HepG2 (cell line): ENCODE measurements around the gene SLC36A3. TPM values are rescaled to one million over a fixed set of nuclear protein-coding genes. Genes with fewer than 3 reads are reported as not detected.

Source experiments
- DMAP1 ChIP-seq: IDR thresholded peaks from 2 replicates; pipeline ENCODE4 v1.6.1; 2016
- GZF1 ChIP-seq: sonication (generic); formaldehyde crosslinking; IDR thresholded peaks from 2 replicates; pipeline ENCODE4 v1.5.1; 2020; ENCODE audit warnings: mild to moderate bottlenecking, missing genetic modification reagents
- PTBP1 ChIP-seq: fragments of 200-400 bp; formaldehyde crosslinking; IDR thresholded peaks from 2 replicates; pipeline ENCODE4 v1.6.1; 2018; ENCODE audit warnings: low read length, low read depth; ENCODE audit not compliant: poor library complexity, severe bottlenecking
- RBM39 ChIP-seq: fragments of 200-400 bp; formaldehyde crosslinking; IDR thresholded peaks from one replicate; pipeline ENCODE4 v1.6.1; 2018; ENCODE audit warnings: antibody characterized with exemption, mild to moderate bottlenecking, low read depth, low read length; ENCODE audit not compliant: poor library complexity, severe bottlenecking
- RFX1 ChIP-seq: fragments of 450-650 bp; IDR thresholded peaks from 2 replicates; pipeline ENCODE4 v1.6.1; 2017
- SALL2 ChIP-seq: sonication (generic); formaldehyde crosslinking; IDR thresholded peaks from 2 replicates; pipeline ENCODE4 v1.8.1; 2023; ENCODE audit warnings: mild to moderate bottlenecking, missing genetic modification reagents, inconsistent platforms
- SAP130 ChIP-seq: IDR thresholded peaks from 2 replicates; pipeline ENCODE4 v1.6.1; 2016; ENCODE audit warnings: low read depth
- STAG1 ChIP-seq: sonication (generic); formaldehyde crosslinking; IDR thresholded peaks from 2 replicates; pipeline ENCODE4 v1.4.0; 2020; ENCODE audit warnings: missing genetic modification reagents
- TEAD3 ChIP-seq: optimal IDR thresholded peaks from 2 replicates; pipeline ENCODE3; 2016; ENCODE audit warnings: borderline replicate concordance
- ZC3H13 ChIP-seq: sonication (generic); formaldehyde crosslinking; IDR thresholded peaks from 2 replicates; pipeline ENCODE4 v1.8.1; 2023; ENCODE audit warnings: mild to moderate bottlenecking, missing genetic modification reagents, moderate library complexity
- ZNF331 ChIP-seq: sonication (generic); formaldehyde crosslinking; IDR thresholded peaks from 2 replicates; pipeline ENCODE4 v1.4.0; 2020; ENCODE audit warnings: missing genetic modification reagents
- ZSCAN22 ChIP-seq: sonication (generic); formaldehyde crosslinking; IDR thresholded peaks from 2 replicates; pipeline ENCODE4 v1.4.0; 2020; ENCODE audit warnings: mild to moderate bottlenecking, missing genetic modification reagents
- polyA plus RNA-seq, 8 experiments: library from polyadenylated mRNA; depleted of rRNA in 3 of 8; stranded (reverse) in 7 of 8; unstranded in 1 of 8; fragments of >200 nt; fragmentation: Illumina TruSeq in 4 of 8; extraction: Trizol in 4 of 8; gene quantifications; 2 replicates each; pipeline versions ENCODE4 v1.2.1 to v1.2.3, GENCODE V29; 2011 to 2016; ENCODE audit warnings: low read depth in 4 of 8, missing spikeins in 1 of 8, mixed read lengths in 1 of 8; ENCODE audit not compliant: insufficient read depth in 1 of 8
- total RNA-seq, 5 experiments: library from RNA; depleted of rRNA; stranded (reverse); fragments of >200 nt; fragmentation: Illumina TruSeq; extraction: Trizol; gene quantifications; 2 replicates each; pipeline ENCODE4 v1.2.3, GENCODE V29; 2016; ENCODE audit warnings: low read depth in 1 of 5
- TF ChIP-seq, protein P1 (sequence below): sonication (generic); formaldehyde crosslinking; IDR thresholded peaks from 2 replicates; pipeline ENCODE4 v1.5.0; 2020; ENCODE audit warnings: mild to moderate bottlenecking, missing genetic modification reagents, borderline replicate concordance
- TF ChIP-seq, protein P2 (sequence below): IDR thresholded peaks from 2 replicates; pipeline ENCODE4 v1.6.1; 2016; ENCODE audit warnings: low read depth, control low read depth
- TF ChIP-seq, protein P3 (sequence below): sonication (generic); formaldehyde crosslinking; IDR thresholded peaks from 2 replicates; pipeline ENCODE4 v1.4.0; 2020; ENCODE audit warnings: missing genetic modification reagents, borderline replicate concordance
- TF ChIP-seq, protein P4 (sequence below): sonication (generic); formaldehyde crosslinking; IDR thresholded peaks from 2 replicates; pipeline ENCODE4 v1.4.0; 2020; ENCODE audit warnings: missing genetic modification reagents, mild to moderate bottlenecking, borderline replicate concordance
- TF ChIP-seq, protein P5 (sequence below): sonication (generic); formaldehyde crosslinking; IDR thresholded peaks from 2 replicates; pipeline ENCODE4 v1.4.0; 2020; ENCODE audit warnings: missing genetic modification reagents
- TF ChIP-seq, protein P6 (sequence below), 2 experiments: sonication (generic) in 1 of 2; formaldehyde crosslinking in 1 of 2; IDR thresholded peaks; 2 replicates each; pipeline versions ENCODE4 v1.4.0 to v1.6.1; 2018 to 2020; ENCODE audit warnings: missing genetic modification reagents in 2 of 2, borderline replicate concordance in 1 of 2, low read depth in 1 of 2, mild to moderate bottlenecking in 1 of 2, missing biosample characterization in 1 of 2

Gene SLC36A3
- total and polyA plus RNA-seq, 2 of the 13 experiments (the other 11 are each of a cell fraction or from before 2014, with no cell fraction given): not detected

DNA sequence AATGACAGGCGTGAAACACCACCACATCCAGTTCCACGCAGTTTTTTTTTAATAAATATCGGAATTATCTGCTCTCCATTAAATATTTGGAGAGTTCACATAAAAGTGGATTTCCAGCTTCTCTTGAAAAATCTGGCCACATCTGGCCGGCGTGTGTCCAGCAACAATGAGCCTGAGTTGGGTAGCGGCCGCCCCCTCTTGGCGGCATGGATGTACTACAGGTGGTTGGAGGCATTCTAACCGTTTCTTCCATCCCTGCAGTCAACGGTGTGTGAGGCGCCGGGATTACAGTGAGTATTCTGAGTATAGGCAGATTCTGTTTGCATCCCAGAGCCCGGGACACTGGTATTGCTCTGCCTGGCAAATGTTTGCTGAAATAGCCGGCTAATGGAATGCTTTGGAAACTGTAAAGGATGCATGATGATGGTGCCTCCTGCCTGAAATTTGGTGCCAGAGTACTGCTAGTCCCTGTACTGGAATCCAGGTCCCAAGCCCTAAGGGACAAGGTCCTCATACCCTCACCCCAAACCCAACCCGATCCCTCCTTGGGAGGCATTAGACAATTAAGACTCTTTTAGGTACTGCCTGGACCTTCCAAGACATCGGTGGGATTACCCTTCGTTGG is 64.2 kb downstream of the SLC36A3 start (continued):
- TF ChIP-seq, protein P1, sequence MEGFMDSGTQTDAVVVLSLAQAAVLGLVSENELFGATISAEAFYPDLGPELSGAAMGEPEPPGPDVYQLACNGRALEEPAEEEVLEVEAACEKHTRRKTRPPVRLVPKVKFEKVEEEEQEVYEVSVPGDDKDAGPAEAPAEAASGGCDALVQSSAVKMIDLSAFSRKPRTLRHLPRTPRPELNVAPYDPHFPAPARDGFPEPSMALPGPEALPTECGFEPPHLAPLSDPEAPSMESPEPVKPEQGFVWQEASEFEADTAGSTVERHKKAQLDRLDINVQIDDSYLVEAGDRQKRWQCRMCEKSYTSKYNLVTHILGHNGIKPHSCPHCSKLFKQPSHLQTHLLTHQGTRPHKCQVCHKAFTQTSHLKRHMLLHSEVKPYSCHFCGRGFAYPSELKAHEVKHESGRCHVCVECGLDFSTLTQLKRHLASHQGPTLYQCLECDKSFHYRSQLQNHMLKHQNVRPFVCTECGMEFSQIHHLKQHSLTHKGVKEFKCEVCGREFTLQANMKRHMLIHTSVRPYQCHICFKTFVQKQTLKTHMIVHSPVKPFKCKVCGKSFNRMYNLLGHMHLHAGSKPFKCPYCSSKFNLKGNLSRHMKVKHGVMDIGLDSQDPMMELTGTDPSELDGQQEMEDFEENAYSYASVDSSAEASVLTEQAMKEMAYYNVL (CRISPR knock-in tag): no peak
- TF ChIP-seq, protein P2, sequence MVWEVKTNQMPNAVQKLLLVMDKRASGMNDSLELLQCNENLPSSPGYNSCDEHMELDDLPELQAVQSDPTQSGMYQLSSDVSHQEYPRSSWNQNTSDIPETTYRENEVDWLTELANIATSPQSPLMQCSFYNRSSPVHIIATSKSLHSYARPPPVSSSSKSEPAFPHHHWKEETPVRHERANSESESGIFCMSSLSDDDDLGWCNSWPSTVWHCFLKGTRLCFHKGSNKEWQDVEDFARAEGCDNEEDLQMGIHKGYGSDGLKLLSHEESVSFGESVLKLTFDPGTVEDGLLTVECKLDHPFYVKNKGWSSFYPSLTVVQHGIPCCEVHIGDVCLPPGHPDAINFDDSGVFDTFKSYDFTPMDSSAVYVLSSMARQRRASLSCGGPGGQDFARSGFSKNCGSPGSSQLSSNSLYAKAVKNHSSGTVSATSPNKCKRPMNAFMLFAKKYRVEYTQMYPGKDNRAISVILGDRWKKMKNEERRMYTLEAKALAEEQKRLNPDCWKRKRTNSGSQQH (CRISPR knock-in tag): no peak
- TF ChIP-seq DMAP1 (CRISPR knock-in tag): no peak
- TF ChIP-seq GZF1: peak; percentile 78; the same call in 1 of the 2 replicates
- TF ChIP-seq STAG1 (CRISPR knock-in tag): peak; percentile 76
- TF ChIP-seq RFX1: no peak
- TF ChIP-seq ZNF331: no peak
- no peak for TF ChIP-seq SALL2 (CRISPR knock-in tag)
- no peak for TF ChIP-seq PTBP1
- TF ChIP-seq RBM39: no peak
- TF ChIP-seq ZC3H13 (CRISPR knock-in tag): no peak
- TF ChIP-seq SAP130 (CRISPR knock-in tag): 0 out of 2 replicates have a peak, but pooled peaks have one; percentile 29
- TF ChIP-seq, protein P3, sequence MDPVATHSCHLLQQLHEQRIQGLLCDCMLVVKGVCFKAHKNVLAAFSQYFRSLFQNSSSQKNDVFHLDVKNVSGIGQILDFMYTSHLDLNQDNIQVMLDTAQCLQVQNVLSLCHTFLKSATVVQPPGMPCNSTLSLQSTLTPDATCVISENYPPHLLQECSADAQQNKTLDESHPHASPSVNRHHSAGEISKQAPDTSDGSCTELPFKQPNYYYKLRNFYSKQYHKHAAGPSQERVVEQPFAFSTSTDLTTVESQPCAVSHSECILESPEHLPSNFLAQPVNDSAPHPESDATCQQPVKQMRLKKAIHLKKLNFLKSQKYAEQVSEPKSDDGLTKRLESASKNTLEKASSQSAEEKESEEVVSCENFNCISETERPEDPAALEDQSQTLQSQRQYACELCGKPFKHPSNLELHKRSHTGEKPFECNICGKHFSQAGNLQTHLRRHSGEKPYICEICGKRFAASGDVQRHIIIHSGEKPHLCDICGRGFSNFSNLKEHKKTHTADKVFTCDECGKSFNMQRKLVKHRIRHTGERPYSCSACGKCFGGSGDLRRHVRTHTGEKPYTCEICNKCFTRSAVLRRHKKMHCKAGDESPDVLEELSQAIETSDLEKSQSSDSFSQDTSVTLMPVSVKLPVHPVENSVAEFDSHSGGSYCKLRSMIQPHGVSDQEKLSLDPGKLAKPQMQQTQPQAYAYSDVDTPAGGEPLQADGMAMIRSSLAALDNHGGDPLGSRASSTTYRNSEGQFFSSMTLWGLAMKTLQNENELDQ (CRISPR knock-in tag): no peak
- TF ChIP-seq, protein P4, sequence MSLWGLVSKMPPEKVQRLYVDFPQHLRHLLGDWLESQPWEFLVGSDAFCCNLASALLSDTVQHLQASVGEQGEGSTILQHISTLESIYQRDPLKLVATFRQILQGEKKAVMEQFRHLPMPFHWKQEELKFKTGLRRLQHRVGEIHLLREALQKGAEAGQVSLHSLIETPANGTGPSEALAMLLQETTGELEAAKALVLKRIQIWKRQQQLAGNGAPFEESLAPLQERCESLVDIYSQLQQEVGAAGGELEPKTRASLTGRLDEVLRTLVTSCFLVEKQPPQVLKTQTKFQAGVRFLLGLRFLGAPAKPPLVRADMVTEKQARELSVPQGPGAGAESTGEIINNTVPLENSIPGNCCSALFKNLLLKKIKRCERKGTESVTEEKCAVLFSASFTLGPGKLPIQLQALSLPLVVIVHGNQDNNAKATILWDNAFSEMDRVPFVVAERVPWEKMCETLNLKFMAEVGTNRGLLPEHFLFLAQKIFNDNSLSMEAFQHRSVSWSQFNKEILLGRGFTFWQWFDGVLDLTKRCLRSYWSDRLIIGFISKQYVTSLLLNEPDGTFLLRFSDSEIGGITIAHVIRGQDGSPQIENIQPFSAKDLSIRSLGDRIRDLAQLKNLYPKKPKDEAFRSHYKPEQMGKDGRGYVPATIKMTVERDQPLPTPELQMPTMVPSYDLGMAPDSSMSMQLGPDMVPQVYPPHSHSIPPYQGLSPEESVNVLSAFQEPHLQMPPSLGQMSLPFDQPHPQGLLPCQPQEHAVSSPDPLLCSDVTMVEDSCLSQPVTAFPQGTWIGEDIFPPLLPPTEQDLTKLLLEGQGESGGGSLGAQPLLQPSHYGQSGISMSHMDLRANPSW (CRISPR knock-in tag): no peak
- TF ChIP-seq, protein P5, sequence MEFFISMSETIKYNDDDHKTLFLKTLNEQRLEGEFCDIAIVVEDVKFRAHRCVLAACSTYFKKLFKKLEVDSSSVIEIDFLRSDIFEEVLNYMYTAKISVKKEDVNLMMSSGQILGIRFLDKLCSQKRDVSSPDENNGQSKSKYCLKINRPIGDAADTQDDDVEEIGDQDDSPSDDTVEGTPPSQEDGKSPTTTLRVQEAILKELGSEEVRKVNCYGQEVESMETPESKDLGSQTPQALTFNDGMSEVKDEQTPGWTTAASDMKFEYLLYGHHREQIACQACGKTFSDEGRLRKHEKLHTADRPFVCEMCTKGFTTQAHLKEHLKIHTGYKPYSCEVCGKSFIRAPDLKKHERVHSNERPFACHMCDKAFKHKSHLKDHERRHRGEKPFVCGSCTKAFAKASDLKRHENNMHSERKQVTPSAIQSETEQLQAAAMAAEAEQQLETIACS (CRISPR knock-in tag): no peak
- TF ChIP-seq ZSCAN22 (CRISPR knock-in tag): no peak
- peak; percentile 31 for TF ChIP-seq TEAD3 (CRISPR knock-in tag)
- TF ChIP-seq, protein P6, sequence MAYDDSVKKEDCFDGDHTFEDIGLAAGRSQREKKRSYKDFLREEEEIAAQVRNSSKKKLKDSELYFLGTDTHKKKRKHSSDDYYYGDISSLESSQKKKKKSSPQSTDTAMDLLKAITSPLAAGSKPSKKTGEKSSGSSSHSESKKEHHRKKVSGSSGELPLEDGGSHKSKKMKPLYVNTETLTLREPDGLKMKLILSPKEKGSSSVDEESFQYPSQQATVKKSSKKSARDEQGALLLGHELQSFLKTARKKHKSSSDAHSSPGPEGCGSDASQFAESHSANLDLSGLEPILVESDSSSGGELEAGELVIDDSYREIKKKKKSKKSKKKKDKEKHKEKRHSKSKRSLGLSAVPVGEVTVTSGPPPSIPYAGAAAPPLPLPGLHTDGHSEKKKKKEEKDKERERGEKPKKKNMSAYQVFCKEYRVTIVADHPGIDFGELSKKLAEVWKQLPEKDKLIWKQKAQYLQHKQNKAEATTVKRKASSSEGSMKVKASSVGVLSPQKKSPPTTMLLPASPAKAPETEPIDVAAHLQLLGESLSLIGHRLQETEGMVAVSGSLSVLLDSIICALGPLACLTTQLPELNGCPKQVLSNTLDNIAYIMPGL (CRISPR knock-in tag; IDR thresholded peaks at IDR 0.05; ENCODE audit: borderline replicate concordance in 1 of 2, low read depth in 1 of 2): peak in 1 of 2 experiments; percentile 43; a peak in 1 of 4 replicates
